Suprapubic skin (tissue), 3 donors: ENCODE data around the gene MANBA.

Experiments
- CTCF ChIP-seq, 2 donors: fragments of 200-600 bp in 1 of 2; fragments of 450-650 bp in 1 of 2; sonication (generic) in 1 of 2; IDR thresholded peaks; one replicate each; pipeline ENCODE4 v1.5.1; 2016 to 2019; ENCODE audit warnings: antibody characterized with exemption in 2 of 2, mild to moderate bottlenecking in 1 of 2, moderate library complexity in 1 of 2
- EP300 ChIP-seq: sonication (generic); formaldehyde crosslinking; IDR thresholded peaks from one replicate; pipeline ENCODE4 v1.6.1; 2017; ENCODE audit warnings: antibody characterized with exemption
- POLR2A ChIP-seq, 2 donors: fragments of 450-650 bp; IDR thresholded peaks; one replicate each; pipeline ENCODE4 v1.6.1; 2017; ENCODE audit warnings: antibody characterized with exemption in 2 of 2, mild to moderate bottlenecking in 2 of 2, moderate library complexity in 2 of 2

GRCh38 chr4:102614801-102615200 lies 146.0 kb downstream of the MANBA start:
- TF ChIP-seq CTCF (IDR thresholded peaks at IDR 0.05), result no peak
- TF ChIP-seq POLR2A (IDR thresholded peaks at IDR 0.05), result no peak
- no peak for TF ChIP-seq EP300
